Stimulated activated naive CD8-positive, alpha-beta T cell treated with anti-CD3 and anti-CD28 coated beads, Interleukin-15, amount 100 ng/mL, for 72 hours (primary cell): ENCODE measurements around the gene FLRT1.

Source experiments
- ATAC-seq: fragments of 150-1000 bp; cut with Tn5 transposase; 2 replicates; pipeline ENCODE4 v1.10.0; 2021; ENCODE audit warnings: mild to moderate bottlenecking, moderate library complexity
- DNase-seq, 2 donors: peaks; one replicate each; pipeline ENCODE4 v3.0.0; 2021 to 2022
- H3K27ac Mint-ChIP-seq, 2 donors: one replicate each; pipeline ENCODE4 v1.8.0; 2022; ENCODE audit warnings: mild to moderate bottlenecking in 2 of 2, mixed read lengths in 2 of 2, moderate library complexity in 2 of 2
- H3K27me3 Mint-ChIP-seq: one replicate; pipeline ENCODE4 v1.8.0; 2022; ENCODE audit warnings: mixed read lengths
- H3K4me1 Mint-ChIP-seq: one replicate; pipeline ENCODE4 v1.8.0; 2022; ENCODE audit warnings: mild to moderate bottlenecking, mixed read lengths
- H3K4me3 Mint-ChIP-seq, 2 donors: one replicate each; pipeline ENCODE4 v1.8.0; 2022; ENCODE audit warnings: mild to moderate bottlenecking in 2 of 2, mixed read lengths in 2 of 2, moderate library complexity in 1 of 2
- H3K9me3 Mint-ChIP-seq, 2 donors: one replicate each; pipeline ENCODE4 v1.8.0; 2022; ENCODE audit warnings: mixed read lengths in 2 of 2

Gene FLRT1

DNA sequence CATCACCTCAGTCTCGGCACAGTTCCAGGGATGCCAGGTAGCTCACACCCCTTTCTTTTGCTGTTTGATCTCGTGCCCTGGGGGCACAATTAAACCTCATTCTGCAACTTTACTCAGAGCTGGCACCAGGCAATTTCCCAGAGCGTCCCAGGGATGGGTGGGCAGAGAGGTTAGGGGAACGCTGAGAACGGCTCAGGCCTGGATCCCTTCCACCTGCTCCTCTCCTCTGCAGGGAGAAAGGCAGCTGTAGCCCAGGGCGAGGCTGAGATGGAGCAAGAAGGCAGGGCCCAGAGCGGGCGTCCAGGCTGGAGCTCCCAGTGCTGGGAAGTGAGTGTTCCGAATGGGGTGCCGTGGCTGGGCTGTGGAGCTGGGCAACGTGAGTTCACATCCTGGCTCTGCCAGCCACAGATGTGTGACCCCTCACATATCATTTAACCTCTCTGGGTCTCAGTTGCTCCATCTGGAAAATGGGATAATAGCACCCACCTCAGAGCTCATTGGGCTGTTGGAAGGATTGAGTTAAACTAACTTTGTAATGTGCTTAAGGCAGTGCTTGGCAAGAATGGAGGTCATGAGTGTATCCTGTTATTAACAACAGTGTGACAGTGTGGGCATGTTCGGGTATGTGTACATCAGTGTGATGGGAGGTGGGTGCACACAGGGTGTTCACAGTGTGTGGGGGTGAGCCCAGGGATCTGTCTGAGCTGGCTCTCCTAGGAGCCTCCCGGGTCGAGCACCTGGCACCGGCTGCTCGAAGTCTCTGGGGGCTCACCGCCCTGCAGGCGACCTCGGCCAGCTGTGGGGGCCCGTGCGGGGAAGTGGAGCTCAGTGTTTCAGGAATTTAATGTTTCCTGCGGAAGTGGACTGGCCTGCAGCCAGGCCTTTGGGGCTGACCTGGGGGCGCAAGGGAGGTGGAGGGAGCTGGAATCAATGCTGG is 34.0 kb upstream of the FLRT1 start:
- Mint-ChIP-seq H3K9me3 (no peaks in the 10 kb centered on the region), H3K4me3 (no peak overlapping the region), H3K27me3 (peaks cover 30% of the 10 kb centered on the region), H3K27ac (no peak overlapping the region), H3K4me1 (peaks cover 33% of the 10 kb centered on the region)
- DNase-seq: no peak
- no peak for ATAC-seq

- ATAC-seq (no peak), DNase-seq (no peak)
- H3K27me3 Mint-ChIP-seq: peaks cover 52% of the 10 kb centered on the region
- peaks cover 27% of the 10 kb centered on the region for H3K4me1 Mint-ChIP-seq
- no peak overlapping the region for H3K4me3 Mint-ChIP-seq
- no peaks in the 10 kb centered on the region for H3K9me3 Mint-ChIP-seq
- peak overlapping the region in 1 of 2 donors; percentile 64 for H3K27ac Mint-ChIP-seq
Measured at GRCh38 chr11:64003807-64004589, 31.7 kb upstream of the FLRT1 start.

GRCh38 chr11:64004590-64004984 is 31.1 kb upstream of the FLRT1 start:
- Mint-ChIP-seq H3K4me3 (no peak overlapping the region), H3K27ac (no peak overlapping the region), H3K4me1 (peaks cover 25% of the 10 kb centered on the region), H3K27me3 (peaks cover 58% of the 10 kb centered on the region), H3K9me3 (no peaks in the 10 kb centered on the region)
- DNase-seq: no peak
- ATAC-seq: no peak

- H3K9me3 Mint-ChIP-seq: peaks cover 10 to 11% of the 10 kb centered on the region in 2 donors
- ATAC-seq (no peak), DNase-seq (no peak)
- H3K4me1 Mint-ChIP-seq: peaks cover 19% of the 10 kb centered on the region
- peaks cover 66% of the 10 kb centered on the region for H3K27me3 Mint-ChIP-seq
- H3K27ac Mint-ChIP-seq: no peak overlapping the region
- no peak overlapping the region for H3K4me3 Mint-ChIP-seq
Measured at GRCh38 chr11:64005691-64006090, 30.0 kb upstream of the FLRT1 start.

DNA sequence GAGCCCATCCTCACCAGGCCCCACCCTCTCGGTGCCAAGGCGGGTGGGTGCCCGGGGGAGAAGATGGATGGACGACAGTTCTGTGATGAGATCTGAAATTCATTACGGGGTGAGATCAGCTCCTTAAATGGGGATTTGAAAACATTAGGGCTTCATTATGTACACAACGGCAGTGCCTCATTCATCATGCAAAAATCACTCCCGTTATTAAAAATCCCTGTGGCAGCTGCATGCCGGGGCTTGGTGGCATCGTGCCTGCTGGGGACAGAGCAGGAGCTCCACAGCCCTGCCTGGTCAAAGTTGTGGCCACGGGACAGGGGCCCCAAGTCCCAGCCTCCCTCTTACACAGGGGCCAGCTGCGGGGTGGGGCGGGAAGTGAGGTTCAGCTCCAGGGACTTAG is 29.3 kb upstream of the FLRT1 start:
- no peak for ATAC-seq
- Mint-ChIP-seq H3K4me3 (peak overlapping the region in 1 of 2 donors; percentile 79), H3K9me3 (peaks cover 13 to 18% of the 10 kb centered on the region in 2 donors), H3K27ac (no peak overlapping the region), H3K4me1 (peaks cover 19% of the 10 kb centered on the region), H3K27me3 (peaks cover 66% of the 10 kb centered on the region)
- DNase-seq: no peak

DNA sequence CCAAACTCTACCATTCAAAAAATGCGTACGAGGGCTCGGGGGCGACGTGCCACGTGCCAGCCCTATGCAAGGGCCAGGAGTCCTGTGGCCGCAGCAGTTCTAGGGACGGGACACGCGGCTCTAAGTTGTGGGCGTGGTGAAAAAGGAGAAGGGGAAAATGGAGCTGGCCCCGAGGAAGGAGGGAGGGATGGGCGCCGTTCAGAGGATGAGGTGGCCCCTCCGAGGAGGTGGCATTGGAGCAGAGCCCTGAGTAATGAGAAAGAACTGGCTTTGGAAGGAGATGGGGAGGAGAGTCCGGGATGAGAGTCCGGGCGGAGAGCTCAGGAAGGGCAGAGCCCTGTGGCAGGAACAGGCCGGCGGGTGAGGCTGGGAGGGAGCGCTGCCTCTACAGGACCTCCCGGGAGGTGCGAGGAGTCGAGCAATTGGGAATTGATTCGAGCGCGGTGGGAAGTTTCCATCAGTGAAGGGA is 28.5 kb upstream of the FLRT1 start:
- peaks cover 19% of the 10 kb centered on the region for H3K4me1 Mint-ChIP-seq
- peak overlapping the region; percentile 28 to 79 for H3K4me3 Mint-ChIP-seq
- no peak overlapping the region for H3K27ac Mint-ChIP-seq
- ATAC-seq: no peak
- peaks cover 61% of the 10 kb centered on the region for H3K27me3 Mint-ChIP-seq
- DNase-seq: no peak
- H3K9me3 Mint-ChIP-seq: peaks cover 13 to 21% of the 10 kb centered on the region in 2 donors

DNA sequence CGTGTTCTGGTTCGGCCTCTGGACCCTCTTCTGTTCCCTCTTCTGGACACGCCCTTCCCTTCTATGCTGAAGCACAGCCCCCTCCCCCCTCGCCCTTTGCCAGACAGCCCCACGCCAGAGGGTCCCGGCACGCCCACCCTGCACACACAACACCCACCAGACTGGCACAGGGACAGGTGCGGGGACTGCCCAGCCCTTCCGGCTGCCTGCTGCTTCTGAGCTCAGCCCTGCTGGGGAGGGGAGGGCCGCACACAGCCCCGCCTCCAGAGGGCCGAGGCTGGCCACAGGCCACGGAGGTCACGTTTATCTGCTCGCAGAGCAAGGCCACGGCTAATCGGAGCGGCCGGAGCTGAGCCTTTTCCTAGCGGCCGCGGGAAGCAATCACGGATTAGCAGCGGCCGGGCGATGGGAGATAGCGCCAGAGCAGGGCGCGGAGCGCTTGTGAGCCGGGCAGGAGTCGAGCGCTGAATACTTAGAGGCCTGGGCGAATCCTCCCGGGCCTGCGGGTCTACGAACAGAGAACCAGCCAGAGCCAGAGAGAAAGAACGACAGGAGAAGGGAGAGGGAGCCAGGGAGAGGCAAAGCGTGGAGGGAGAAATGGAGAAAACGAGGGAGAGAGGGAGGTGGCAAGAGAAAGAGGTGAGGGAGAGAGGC is 28.0 kb upstream of the FLRT1 start:
- Mint-ChIP-seq H3K4me1 (peaks cover 19% of the 10 kb centered on the region), H3K27ac (no peak overlapping the region), H3K27me3 (peaks cover 61% of the 10 kb centered on the region), H3K9me3 (peaks cover 13 to 21% of the 10 kb centered on the region in 2 donors), H3K4me3 (peak overlapping the region in 1 of 2 donors; percentile 79)
- DNase-seq (no peak), ATAC-seq (peak; percentile 62)

- Mint-ChIP-seq H3K4me3 (peak overlapping the region in 1 of 2 donors; percentile 79), H3K4me1 (peaks cover 19% of the 10 kb centered on the region), H3K27me3 (peaks cover 61% of the 10 kb centered on the region)
Measured at GRCh38 chr11:64008283-64008913, 27.3 kb upstream of the FLRT1 start.

DNA sequence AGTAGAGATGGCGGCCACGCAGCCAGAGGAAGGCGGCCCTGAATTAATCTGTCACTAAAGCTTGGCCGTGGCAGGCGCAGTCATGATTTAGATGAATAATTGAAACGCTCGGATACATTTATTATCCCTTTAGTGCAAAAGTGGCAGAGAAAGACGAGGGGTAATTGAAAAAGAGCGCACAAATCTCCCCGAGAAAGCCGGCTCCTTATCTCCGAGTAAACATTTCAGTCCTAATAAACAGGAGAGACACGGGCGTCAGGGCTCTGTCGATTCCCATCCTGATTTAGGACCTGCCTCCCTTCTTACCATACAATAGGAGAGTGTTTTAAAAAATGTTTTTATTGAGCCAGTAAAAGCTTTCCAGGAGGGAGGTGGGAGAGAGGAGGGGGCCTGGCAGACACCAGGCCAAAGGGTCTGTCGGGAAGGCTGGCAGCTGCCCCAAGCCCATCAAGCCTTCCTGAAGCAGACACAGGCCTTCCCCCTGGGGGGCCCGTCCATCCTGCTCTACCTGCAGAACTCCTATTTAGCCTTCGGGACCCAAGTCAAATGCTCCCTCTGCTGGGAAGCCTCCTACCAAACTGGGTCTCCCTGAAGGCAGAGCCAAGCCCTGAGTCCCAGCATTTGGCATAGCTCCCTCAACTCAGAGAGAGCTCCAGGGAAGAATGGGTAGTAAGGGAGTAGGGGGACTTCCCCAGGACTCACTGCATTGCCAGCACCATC is 26.7 kb upstream of the FLRT1 start:
- H3K4me1 Mint-ChIP-seq: peaks cover 19% of the 10 kb centered on the region
- ATAC-seq: no peak
- no peak overlapping the region for H3K27ac Mint-ChIP-seq
- H3K9me3 Mint-ChIP-seq: peaks cover 13 to 21% of the 10 kb centered on the region in 2 donors
- no peak for DNase-seq
- H3K4me3 Mint-ChIP-seq: no peak overlapping the region
- peaks cover 61% of the 10 kb centered on the region for H3K27me3 Mint-ChIP-seq

More at GRCh38 chr11:64008283-64008913, 27.3 kb upstream of the FLRT1 start:
- peak; percentile 49 for ATAC-seq
- peaks cover 13 to 21% of the 10 kb centered on the region in 2 donors for H3K9me3 Mint-ChIP-seq
- H3K27ac Mint-ChIP-seq: no peak overlapping the region
- DNase-seq: no peak

DNA sequence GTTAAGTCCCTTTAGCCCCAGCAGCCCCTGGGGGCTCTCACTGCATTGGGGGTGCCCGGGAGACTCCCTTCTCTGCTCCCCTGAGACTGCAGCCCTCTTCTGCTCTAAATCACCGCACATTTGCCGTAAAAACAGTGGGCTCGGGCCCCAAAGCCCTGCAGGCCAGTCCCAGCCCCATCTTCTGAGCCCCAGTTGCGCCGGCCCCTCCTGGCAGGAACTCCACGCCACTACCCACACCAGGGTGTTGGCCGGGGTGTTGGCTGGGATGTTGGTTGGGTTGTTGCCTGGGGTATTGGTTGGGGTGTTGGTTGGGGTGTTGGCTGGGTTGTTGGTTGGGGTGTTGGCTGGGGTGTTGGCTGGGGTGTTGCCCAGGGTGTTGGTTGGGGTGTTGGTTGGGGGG is 26.0 kb upstream of the FLRT1 start:
- Mint-ChIP-seq H3K27ac (no peak overlapping the region), H3K27me3 (peaks cover 61% of the 10 kb centered on the region), H3K9me3 (peaks cover 13 to 21% of the 10 kb centered on the region in 2 donors), H3K4me3 (no peak overlapping the region), H3K4me1 (peaks cover 19% of the 10 kb centered on the region)
- DNase-seq (no peak), ATAC-seq (no peak)

DNA sequence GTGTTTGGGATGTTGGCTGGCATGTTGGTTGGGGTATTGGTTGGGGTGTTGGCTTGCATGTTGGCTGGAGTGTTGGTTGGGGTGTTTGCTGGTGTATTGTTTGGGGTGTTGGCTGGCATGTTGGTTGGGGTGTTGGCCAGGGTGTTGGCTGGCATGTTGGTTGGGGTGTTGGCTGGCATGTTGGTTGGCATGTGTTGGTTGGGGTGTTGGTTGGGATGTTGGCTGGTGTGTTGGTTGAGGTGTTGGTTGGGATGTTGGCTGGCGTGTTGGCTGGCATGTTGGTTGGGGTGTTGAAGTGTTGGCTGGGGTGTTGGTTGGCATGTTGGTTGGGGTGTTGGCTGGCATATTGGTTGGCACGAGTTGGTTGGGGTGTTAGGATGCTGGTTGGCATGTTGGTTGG is 24.9 kb upstream of the FLRT1 start:
- peaks cover 55% of the 10 kb centered on the region for H3K27me3 Mint-ChIP-seq
- no peak overlapping the region for H3K27ac Mint-ChIP-seq
- H3K4me1 Mint-ChIP-seq: peaks cover 19% of the 10 kb centered on the region
- peaks cover 13 to 21% of the 10 kb centered on the region in 2 donors for H3K9me3 Mint-ChIP-seq
- DNase-seq: no peak
- H3K4me3 Mint-ChIP-seq: no peak overlapping the region
- no peak for ATAC-seq

GRCh38 chr11:64011371-64011770 is 24.4 kb upstream of the FLRT1 start:
- DNase-seq (no peak), ATAC-seq (no peak)
- Mint-ChIP-seq H3K4me1 (peaks cover 19% of the 10 kb centered on the region), H3K4me3 (no peak overlapping the region), H3K27ac (peak overlapping the region in 1 of 2 donors; percentile 82), H3K27me3 (peaks cover 49% of the 10 kb centered on the region), H3K9me3 (peaks cover 13 to 21% of the 10 kb centered on the region in 2 donors)

GRCh38 chr11:64013141-64013896 is 22.4 kb upstream of the FLRT1 start:
- Mint-ChIP-seq H3K9me3 (peaks cover 13 to 21% of the 10 kb centered on the region in 2 donors), H3K4me3 (no peak overlapping the region), H3K27me3 (peaks cover 30% of the 10 kb centered on the region), H3K4me1 (peaks cover under 1% of the 10 kb centered on the region), H3K27ac (no peak overlapping the region)
- DNase-seq: no peak
- no peak for ATAC-seq

GRCh38 chr11:64014356-64014755 is 21.4 kb upstream of the FLRT1 start:
- H3K27ac Mint-ChIP-seq: no peak overlapping the region
- DNase-seq (no peak), ATAC-seq (no peak)
- no peaks in the 10 kb centered on the region for H3K4me1 Mint-ChIP-seq
- H3K4me3 Mint-ChIP-seq: no peak overlapping the region
- peaks cover 20% of the 10 kb centered on the region for H3K27me3 Mint-ChIP-seq
- peaks cover 13 to 21% of the 10 kb centered on the region in 2 donors for H3K9me3 Mint-ChIP-seq
